Adrenal gland (tissue), 5 donors: ENCODE results near the gene PRR12.

Experiments
- CTCF ChIP-seq, 6 experiments: fragments of 450-650 bp in 4 of 6; fragments of 200-600 bp in 2 of 6; sonication (generic) in 1 of 6; IDR thresholded peaks; 1 replicate in 5 of 6; 2 replicates in 1 of 6; pipeline versions ENCODE4 v1.5.1 to v1.8.0; 2016 to 2021; ENCODE audit warnings: antibody characterized with exemption in 6 of 6, mild to moderate bottlenecking in 2 of 6, moderate library complexity in 1 of 6
- POLR2A ChIP-seq, 2 donors: fragments of 450-650 bp; IDR thresholded peaks; one replicate each; pipeline ENCODE4 v1.6.1; 2017; ENCODE audit warnings: antibody characterized with exemption in 2 of 2, mild to moderate bottlenecking in 2 of 2, moderate library complexity in 1 of 2
- donor health status: DM: no; HTN: no; CAD: no.

GRCh38 chr19:49555600-49556411 lies 35.2 kb upstream of the PRR12 start:
- no peak for TF ChIP-seq POLR2A (IDR thresholded peaks at IDR 0.05)
- TF ChIP-seq CTCF (IDR thresholded peaks at IDR 0.05): no peak
